Liver (tissue), 9 donors: ENCODE results near the gene HLA-G. TPM values are rescaled to one million over a fixed set of nuclear protein-coding genes. Genes with fewer than 3 reads are reported as not detected.

Experiments used
- DNase-seq: peaks from one replicate; pipeline ENCODE4 v3.0.0-alpha.2; 2017; ENCODE audit warnings: low spot score
- H3K27ac ChIP-seq, 2 donors: one replicate each; pipeline ENCODE4 v1.7.0; 2013; ENCODE audit warnings: inconsistent platforms in 2 of 2, low read length in 2 of 2, control low read depth in 1 of 2, low read depth in 1 of 2, mild to moderate bottlenecking in 1 of 2
- H3K27me3 ChIP-seq, 4 donors: one replicate each; pipeline versions ENCODE4 v1.6.1 to v1.7.0; 2013; ENCODE audit warnings: low read length in 3 of 4, inconsistent platforms in 1 of 4, mild to moderate bottlenecking in 1 of 4, moderate library complexity in 1 of 4; ENCODE audit not compliant: control insufficient read depth in 4 of 4, insufficient read depth in 4 of 4
- H3K36me3 ChIP-seq, 4 donors: one replicate each; pipeline versions ENCODE4 v1.6.1 to v1.7.0; 2013; ENCODE audit warnings: low read length in 3 of 4, mild to moderate bottlenecking in 3 of 4, low read depth in 1 of 4, moderate library complexity in 1 of 4; ENCODE audit not compliant: control insufficient read depth in 4 of 4, insufficient read depth in 3 of 4
- H3K4me1 ChIP-seq, 4 donors: one replicate each; pipeline versions ENCODE4 v1.6.1 to v1.7.0; 2013; ENCODE audit warnings: low read length in 3 of 4, mild to moderate bottlenecking in 3 of 4, moderate library complexity in 1 of 4; ENCODE audit not compliant: control insufficient read depth in 4 of 4, insufficient read depth in 4 of 4
- H3K4me3 ChIP-seq, 3 donors: one replicate each; pipeline versions ENCODE4 v1.6.1 to v1.7.0; 2013; ENCODE audit warnings: low read length in 3 of 3, control low read depth in 1 of 3, low read depth in 1 of 3, mild to moderate bottlenecking in 1 of 3
- H3K9ac ChIP-seq, 2 donors: one replicate each; pipeline ENCODE4 v1.7.0; 2013; ENCODE audit warnings: low read length in 2 of 2, mild to moderate bottlenecking in 2 of 2, moderate library complexity in 2 of 2, control low read depth in 1 of 2, low read depth in 1 of 2
- H3K9me3 ChIP-seq, 4 donors: one replicate each; pipeline versions ENCODE4 v1.6.1 to v1.7.0; 2013; ENCODE audit warnings: low read length in 3 of 4; ENCODE audit not compliant: control insufficient read depth in 4 of 4
- ATF3 ChIP-seq: IDR thresholded peaks from 2 replicates; pipeline ENCODE4 v1.6.1; 2016; ENCODE audit warnings: antibody characterized with exemption
- CTCF ChIP-seq: fragments of 150-350 bp; IDR thresholded peaks from 2 replicates; pipeline ENCODE4 v1.5.1; 2017; ENCODE audit warnings: improper control_type of control experiment, low read depth, low read length; ENCODE audit not compliant: missing input control
- EGR1 ChIP-seq, 2 donors: IDR thresholded peaks; 2 replicates each; pipeline ENCODE4 v1.6.1; 2016 to 2018; ENCODE audit warnings: antibody characterized with exemption in 2 of 2, low read depth in 2 of 2
- FOXA1 ChIP-seq: IDR thresholded peaks from 2 replicates; pipeline ENCODE4 v1.6.1; 2016; ENCODE audit warnings: antibody characterized with exemption
- FOXA2 ChIP-seq: IDR thresholded peaks from 2 replicates; pipeline ENCODE4 v1.6.1; 2016; ENCODE audit warnings: antibody characterized with exemption
- GABPA ChIP-seq, 2 donors: IDR thresholded peaks in 1 of 2; conservative IDR thresholded peaks in 1 of 2; 2 replicates each; pipeline ENCODE4 v1.6.1; 2016; ENCODE audit warnings: antibody characterized with exemption in 2 of 2, mild to moderate bottlenecking in 1 of 2, moderate library complexity in 1 of 2
- HNF4A ChIP-seq, 2 donors: conservative IDR thresholded peaks; 2 replicates each; pipeline ENCODE4 v1.6.1; 2016; ENCODE audit warnings: antibody characterized with exemption in 2 of 2, mild to moderate bottlenecking in 2 of 2
- HNF4G ChIP-seq: IDR thresholded peaks from 2 replicates; pipeline ENCODE4 v1.6.1; 2016; ENCODE audit warnings: antibody characterized with exemption
- JUND ChIP-seq, 2 donors: IDR thresholded peaks; 2 replicates each; pipeline ENCODE4 v1.6.1; 2016; ENCODE audit warnings: antibody characterized with exemption in 2 of 2
- MAX ChIP-seq: IDR thresholded peaks from 2 replicates; pipeline ENCODE4 v1.6.1; 2016; ENCODE audit warnings: antibody characterized with exemption
- RAD21 ChIP-seq, 2 donors: IDR thresholded peaks; 2 replicates each; pipeline ENCODE4 v1.6.1; 2016; ENCODE audit warnings: antibody characterized with exemption in 2 of 2, mild to moderate bottlenecking in 2 of 2
- REST ChIP-seq: IDR thresholded peaks from 2 replicates; pipeline ENCODE4 v1.6.1; 2016; ENCODE audit warnings: antibody characterized with exemption, mild to moderate bottlenecking
- RXRA ChIP-seq, 2 donors: IDR thresholded peaks; 2 replicates each; pipeline ENCODE4 v1.6.1; 2017 to 2018; ENCODE audit warnings: antibody characterized with exemption in 2 of 2, mild to moderate bottlenecking in 1 of 2
- SP1 ChIP-seq: IDR thresholded peaks from 2 replicates; pipeline ENCODE4 v1.6.1; 2018; ENCODE audit warnings: antibody characterized with exemption, mild to moderate bottlenecking
- TAF1 ChIP-seq: conservative IDR thresholded peaks from 2 replicates; pipeline ENCODE4 v1.6.1; 2016; ENCODE audit warnings: antibody characterized with exemption, mild to moderate bottlenecking
- ZBTB33 ChIP-seq: IDR thresholded peaks from 2 replicates; pipeline ENCODE4 v1.6.1; 2016; ENCODE audit warnings: antibody characterized with exemption
- WGBS: extraction: QIAGEN DNeasy Blood & Tissue Kit; methylation state at CpG from one replicate; pipeline ENCODE4 v1.1.7; 2013; 5-methylcytosine and 5-hydroxymethylcytosine counted together
- polyA plus RNA-seq, 2 donors: library from polyadenylated mRNA; stranded (reverse) in 1 of 2; unstranded in 1 of 2; fragments of 200-250 nt in 1 of 2; fragments of >200 nt in 1 of 2; fragmentation: Nextera tagmentation in 1 of 2; extraction: Ambion mirVana in 1 of 2; gene quantifications; one replicate each; pipeline versions ENCODE4 v1.2.1 to v1.2.3, GENCODE V29; 2013 to 2015
- total RNA-seq, 2 donors: library from RNA; depleted of rRNA; stranded (reverse); fragments of >200 nt; gene quantifications; one replicate each; pipeline ENCODE4 v1.2.3, GENCODE V29; 2014
- donor health status: healthy.
- donor health status: healthy.
- donor health status: healthy.
- donor health status: healthy.
- donor health status: healthy.

HLA-G gene
- total and polyA plus RNA-seq, 4 donors = 0.79 TPM; not detected in 3

- Histone ChIP-seq H3K27me3 (no peaks in the 10 kb centered on the region), H3K4me3 (no peak overlapping the region), H3K4me1 (no peaks in the 10 kb centered on the region), H3K9me3 (no peaks in the 10 kb centered on the region), H3K27ac (no peak overlapping the region), H3K9ac (no peak overlapping the region), H3K36me3 (no peaks in the 10 kb centered on the region)
- no peak for TF ChIP-seq CTCF
- TF ChIP-seq HNF4G = no peak
- TF ChIP-seq MAX = no peak
- TF ChIP-seq FOXA1 = no peak
- no peak for TF ChIP-seq ZBTB33
- no peak for TF ChIP-seq SP1
- no peak for TF ChIP-seq FOXA2
- WGBS = 76% methylated on average over 6 of the region's 6 CpGs
- no peak for DNase-seq
Observed at GRCh38 chr6:29861521-29862255, 34.1 kb downstream of the HLA-G start.

- H3K9ac ChIP-seq = no peak overlapping the region
- no peaks in the 10 kb centered on the region for H3K4me1 ChIP-seq
- no peak overlapping the region for H3K27ac ChIP-seq
- H3K4me3 ChIP-seq = no peak overlapping the region
- no peak for TF ChIP-seq JUND (IDR thresholded peaks at IDR 0.05)
- no peak for TF ChIP-seq RXRA (IDR thresholded peaks at IDR 0.05)
- no peak for TF ChIP-seq CTCF
- TF ChIP-seq FOXA2 = no peak
- no peak for TF ChIP-seq REST
- no peak for TF ChIP-seq EGR1 (IDR thresholded peaks at IDR 0.05; ENCODE audit: low read depth in 2 of 2)
- no peak for TF ChIP-seq MAX
- TF ChIP-seq ATF3 = no peak
- no peak for TF ChIP-seq HNF4A (conservative IDR thresholded peaks at IDR 0.05)
- no peak for TF ChIP-seq RAD21 (IDR thresholded peaks at IDR 0.05)
- no peak for TF ChIP-seq ZBTB33
- TF ChIP-seq TAF1 = no peak
- TF ChIP-seq HNF4G = no peak
- no peak for TF ChIP-seq SP1
- no peak for TF ChIP-seq FOXA1
- no peak for TF ChIP-seq GABPA (IDR thresholded peaks at IDR 0.05 in 1 of 2, conservative IDR thresholded peaks at IDR 0.05 in 1 of 2)
- WGBS = 29% methylated on average over 24 of the region's 24 CpGs
- no peak for DNase-seq
- H3K9me3 ChIP-seq = no peaks in the 10 kb centered on the region
- no peaks in the 10 kb centered on the region for H3K36me3 ChIP-seq
- no peaks in the 10 kb centered on the region for H3K27me3 ChIP-seq
Observed at GRCh38 chr6:29864037-29864810, 36.6 kb downstream of the HLA-G start.
